H1 (cell line): Measurements from ENCODE around the gene CSAD.

Source experiments
- CHD2 ChIP-seq: IDR thresholded peaks from 2 replicates; pipeline ENCODE4 v1.6.1; 2012; ENCODE audit warnings: low read length, improper control_type of control experiment
- EZH2 ChIP-seq: fragments of 200-600 bp; sonication (generic); IDR thresholded peaks from 2 replicates; pipeline ENCODE4 v1.7.1; 2012; ENCODE audit warnings: low read depth, mild to moderate bottlenecking, moderate library complexity, low read length, inconsistent platforms; ENCODE audit not compliant: severe bottlenecking
- FOSL1 ChIP-seq: IDR thresholded peaks from 2 replicates; pipeline ENCODE4 v1.6.1; 2011; ENCODE audit warnings: mild to moderate bottlenecking, low read depth, low read length, moderate library complexity; ENCODE audit not compliant: insufficient read depth
- MAFK ChIP-seq: IDR thresholded peaks from 2 replicates; pipeline ENCODE4 v1.6.1; 2012; ENCODE audit warnings: low read depth, mild to moderate bottlenecking, improper control_type of control experiment, low read length
- ZNF274 ChIP-seq: IDR thresholded peaks from 2 replicates; pipeline ENCODE4 v1.7.0; 2012; ENCODE audit warnings: low read length, borderline replicate concordance; ENCODE audit errors: extremely low read depth
- TF ChIP-seq, protein P1 (sequence below), 3 experiments: IDR thresholded peaks; 1 replicate in 2 of 3; 2 replicates in 1 of 3; pipeline versions ENCODE4 v1.5.1 to v1.6.1; 2011; ENCODE audit warnings: low read length in 3 of 3, mild to moderate bottlenecking in 3 of 3, inconsistent platforms in 2 of 3, low read depth in 1 of 3, moderate library complexity in 1 of 3; ENCODE audit not compliant: insufficient read depth in 1 of 3; ENCODE audit errors: control extremely low read depth in 1 of 3

GRCh38 chr12:53128780-53129569, 51.8 kb downstream of the CSAD start:
- no peak for TF ChIP-seq MAFK
- TF ChIP-seq, protein P1, sequence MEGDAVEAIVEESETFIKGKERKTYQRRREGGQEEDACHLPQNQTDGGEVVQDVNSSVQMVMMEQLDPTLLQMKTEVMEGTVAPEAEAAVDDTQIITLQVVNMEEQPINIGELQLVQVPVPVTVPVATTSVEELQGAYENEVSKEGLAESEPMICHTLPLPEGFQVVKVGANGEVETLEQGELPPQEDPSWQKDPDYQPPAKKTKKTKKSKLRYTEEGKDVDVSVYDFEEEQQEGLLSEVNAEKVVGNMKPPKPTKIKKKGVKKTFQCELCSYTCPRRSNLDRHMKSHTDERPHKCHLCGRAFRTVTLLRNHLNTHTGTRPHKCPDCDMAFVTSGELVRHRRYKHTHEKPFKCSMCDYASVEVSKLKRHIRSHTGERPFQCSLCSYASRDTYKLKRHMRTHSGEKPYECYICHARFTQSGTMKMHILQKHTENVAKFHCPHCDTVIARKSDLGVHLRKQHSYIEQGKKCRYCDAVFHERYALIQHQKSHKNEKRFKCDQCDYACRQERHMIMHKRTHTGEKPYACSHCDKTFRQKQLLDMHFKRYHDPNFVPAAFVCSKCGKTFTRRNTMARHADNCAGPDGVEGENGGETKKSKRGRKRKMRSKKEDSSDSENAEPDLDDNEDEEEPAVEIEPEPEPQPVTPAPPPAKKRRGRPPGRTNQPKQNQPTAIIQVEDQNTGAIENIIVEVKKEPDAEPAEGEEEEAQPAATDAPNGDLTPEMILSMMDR (IDR thresholded peaks at IDR 0.05; ENCODE audit: control extremely low read depth in 1 of 3, insufficient read depth in 1 of 3, low read depth in 1 of 3, low read length in 3 of 3) = no peak
- no peak for TF ChIP-seq FOSL1
- TF ChIP-seq ZNF274 = no peak
- TF ChIP-seq EZH2 = no peak
- no peak for TF ChIP-seq CHD2
